CD8-positive, alpha-beta memory T cell (primary cell): ENCODE measurements around the gene LRP5. TPM values are rescaled to one million over a fixed set of nuclear protein-coding genes. Genes with fewer than 3 reads are reported as not detected.
A peak's percentile ranks its signal among the peaks of the same experiment; 100 is the strongest.
"Not testable (repeated sequence)": the region's sequence is repeated elsewhere in the genome, so short reads cannot be mapped to it uniquely, and the experiment has no call there.

Source experiments
- CTCF ChIA-PET: fragments of 350-600 bp; sonication (Branson Sonifier 250); formaldehyde crosslinking; loops from one replicate; lab custom pipeline; 2021; ENCODE audit warnings: antibody characterized with exemption; lab: Charles Lee
- POLR2A ChIA-PET: fragments of 350-600 bp; sonication (Branson Sonifier 250); formaldehyde crosslinking; loops from one replicate; lab custom pipeline; 2021; ENCODE audit warnings: antibody characterized with exemption; lab: Charles Lee
- DNase-seq, 5 donors: peaks; one replicate each; pipeline versions ENCODE4 v3.0.0 to v3.0.0-alpha.2; 2020 to 2022; ENCODE audit warnings: mixed read lengths in 1 of 5
- H3K27ac ChIP-seq: one replicate; pipeline ENCODE4 v1.7.0; 2013; ENCODE audit warnings: low read depth, mild to moderate bottlenecking, low read length, moderate library complexity
- H3K27me3 ChIP-seq: 2 replicates; pipeline ENCODE4 v1.7.0; 2013; ENCODE audit warnings: low read length, mild to moderate bottlenecking; ENCODE audit not compliant: insufficient read depth, poor library complexity, severe bottlenecking
- H3K36me3 ChIP-seq: 2 replicates; pipeline ENCODE4 v1.7.0; 2013; ENCODE audit warnings: mild to moderate bottlenecking, low read length, moderate library complexity; ENCODE audit not compliant: insufficient read depth
- H3K4me1 ChIP-seq: 2 replicates; pipeline ENCODE4 v1.7.0; 2013; ENCODE audit warnings: mild to moderate bottlenecking, low read length, moderate library complexity; ENCODE audit not compliant: insufficient read depth
- H3K4me3 ChIP-seq: 2 replicates; pipeline ENCODE4 v1.7.0; 2013; ENCODE audit warnings: mild to moderate bottlenecking, low read length
- H3K9me3 ChIP-seq: 2 replicates; pipeline ENCODE4 v1.7.0; 2013; ENCODE audit warnings: mild to moderate bottlenecking, low read length
- H3K27ac Mint-ChIP-seq, 8 donors: one replicate each; pipeline ENCODE4 v1.8.0; 2020 to 2021; ENCODE audit warnings: mixed read lengths in 8 of 8, mild to moderate bottlenecking in 6 of 8, inconsistent platforms in 3 of 8, moderate library complexity in 3 of 8
- H3K27me3 Mint-ChIP-seq, 2 donors: one replicate each; pipeline ENCODE4 v1.8.0; 2020 to 2021; ENCODE audit warnings: mixed read lengths in 2 of 2, mild to moderate bottlenecking in 1 of 2, moderate library complexity in 1 of 2
- H3K36me3 Mint-ChIP-seq, 3 donors: one replicate each; pipeline ENCODE4 v1.8.0; 2020 to 2021; ENCODE audit warnings: mixed read lengths in 3 of 3, inconsistent platforms in 1 of 3, mild to moderate bottlenecking in 1 of 3
- H3K4me1 Mint-ChIP-seq, 3 donors: one replicate each; pipeline ENCODE4 v1.8.0; 2020 to 2021; ENCODE audit warnings: mixed read lengths in 3 of 3, inconsistent platforms in 1 of 3, mild to moderate bottlenecking in 1 of 3
- H3K4me3 Mint-ChIP-seq, 7 donors: one replicate each; pipeline ENCODE4 v1.8.0; 2020 to 2021; ENCODE audit warnings: mixed read lengths in 7 of 7, mild to moderate bottlenecking in 6 of 7, moderate library complexity in 4 of 7, inconsistent platforms in 2 of 7
- H3K9me3 Mint-ChIP-seq, 5 donors: one replicate each; pipeline ENCODE4 v1.8.0; 2020 to 2022; ENCODE audit warnings: mixed read lengths in 5 of 5, mild to moderate bottlenecking in 3 of 5, moderate library complexity in 2 of 5, inconsistent platforms in 1 of 5
- polyA plus RNA-seq: library from polyadenylated mRNA; unstranded; fragments of 300-500 nt; fragmentation: Illumina TruSeq; gene quantifications from one replicate; pipeline ENCODE4 v1.2.3, GENCODE V29; 2021
- total RNA-seq, 2 experiments: library from RNA; stranded (reverse); gene quantifications; one replicate each; pipeline ENCODE4 v1.2.3, GENCODE V29; 2021

Gene LRP5
- total and polyA plus RNA-seq, 3 experiments from 2014 or later: 0.68 to 9.9 (median 7.5) TPM

- peak overlapping the region in 2 of 8 donors; percentile 1 to 78 for H3K27ac Mint-ChIP-seq
- Histone ChIP-seq H3K4me3 (no peak overlapping the region), H3K36me3 (no peaks in the 10 kb centered on the region), H3K27me3 (no peaks in the 10 kb centered on the region), H3K9me3 (no peaks in the 10 kb centered on the region), H3K4me1 (peaks cover 20% of the 10 kb centered on the region), H3K27ac (no peak overlapping the region)
- ChIA-PET POLR2A (no interaction called here), CTCF (interaction anchor here (1.5 to 4.5 kb wide), 2 partner anchors 17 to 23 kb away, joined by 6 to 19 read pairs; no protein-coding TSS in a partner anchor)
- no peaks in the 10 kb centered on the region for H3K9me3 Mint-ChIP-seq
- H3K4me3 Mint-ChIP-seq: peak overlapping the region in 2 of 7 donors; percentile 31 to 71
- H3K36me3 Mint-ChIP-seq: peaks cover 0 to 5% (median 2%) of the 10 kb centered on the region in 3 donors
- H3K4me1 Mint-ChIP-seq: peaks cover 22 to 32% (median 27%) of the 10 kb centered on the region in 3 donors
- H3K27me3 Mint-ChIP-seq: peaks cover 0 to 1% of the 10 kb centered on the region in 2 donors
- no peak for DNase-seq
Measured at GRCh38 chr11:68274306-68274705, 38.1 kb upstream of the LRP5 start.

- POLR2A ChIA-PET: no interaction called here
Measured at GRCh38 chr11:68275721-68276507, 36.5 kb upstream of the LRP5 start.

GRCh38 chr11:68276861-68277260 lies 35.5 kb upstream of the LRP5 start:
- H3K4me3 Mint-ChIP-seq: no peak overlapping the region
- H3K27ac ChIP-seq: no peak overlapping the region
- POLR2A ChIA-PET: no interaction called here
- no peaks in the 10 kb centered on the region for H3K9me3 ChIP-seq
- H3K4me3 ChIP-seq: no peak overlapping the region
- no peaks in the 10 kb centered on the region for H3K36me3 ChIP-seq
- H3K27me3 Mint-ChIP-seq: peaks cover 0 to 5% of the 10 kb centered on the region in 2 donors
- peaks cover 6% of the 10 kb centered on the region for H3K4me1 ChIP-seq
- no peaks in the 10 kb centered on the region for H3K9me3 Mint-ChIP-seq
- DNase-seq: peak in 1 of 5 donors; percentile 15
- peaks cover 0 to 4% (median 2%) of the 10 kb centered on the region in 3 donors for H3K36me3 Mint-ChIP-seq
- H3K27me3 ChIP-seq: no peaks in the 10 kb centered on the region
- CTCF ChIA-PET: no interaction called here
- peaks cover 9 to 12% (median 9%) of the 10 kb centered on the region in 3 donors for H3K4me1 Mint-ChIP-seq
- H3K27ac Mint-ChIP-seq: no peak overlapping the region

More at GRCh38 chr11:68275721-68276507, 36.5 kb upstream of the LRP5 start:
- H3K27me3 Mint-ChIP-seq: peaks cover 1 to 5% of the 10 kb centered on the region in 2 donors
- peaks cover 8% of the 10 kb centered on the region for H3K4me1 ChIP-seq
- no peak overlapping the region for H3K4me3 ChIP-seq
- H3K27ac ChIP-seq: no peak overlapping the region
- no peaks in the 10 kb centered on the region for H3K9me3 Mint-ChIP-seq
- CTCF ChIA-PET: no interaction called here
- no peaks in the 10 kb centered on the region for H3K9me3 ChIP-seq
- DNase-seq: peak in 1 of 5 donors; percentile 14
- no peak overlapping the region for H3K4me3 Mint-ChIP-seq
- H3K36me3 ChIP-seq: no peaks in the 10 kb centered on the region
- peaks cover 0 to 5% (median 2%) of the 10 kb centered on the region in 3 donors for H3K36me3 Mint-ChIP-seq
- H3K27ac Mint-ChIP-seq: no peak overlapping the region
- H3K27me3 ChIP-seq: no peaks in the 10 kb centered on the region
- peaks cover 9 to 16% (median 11%) of the 10 kb centered on the region in 3 donors for H3K4me1 Mint-ChIP-seq

GRCh38 chr11:68279676-68280075 lies 32.7 kb upstream of the LRP5 start:
- Mint-ChIP-seq H3K27ac (no peak overlapping the region), H3K4me1 (peaks cover 18 to 23% (median 18%) of the 10 kb centered on the region in 3 donors), H3K36me3 (peaks cover 0 to 2% (median 0%) of the 10 kb centered on the region in 3 donors), H3K9me3 (peaks cover 0 to 2% (median 0%) of the 10 kb centered on the region in 5 donors), H3K4me3 (no peak overlapping the region), H3K27me3 (peaks cover 2 to 9% of the 10 kb centered on the region in 2 donors)
- peak in 1 of 5 donors; percentile 3 for DNase-seq
- no peaks in the 10 kb centered on the region for H3K27me3 ChIP-seq
- H3K4me1 ChIP-seq: peaks cover 15% of the 10 kb centered on the region
- ChIA-PET CTCF (no interaction called here), POLR2A (no interaction called here)
- H3K9me3 ChIP-seq: no peaks in the 10 kb centered on the region
- no peaks in the 10 kb centered on the region for H3K36me3 ChIP-seq
- H3K27ac ChIP-seq: no peak overlapping the region
- H3K4me3 ChIP-seq: no peak overlapping the region

- Histone ChIP-seq H3K36me3 (no peaks in the 10 kb centered on the region), H3K4me3 (peak overlapping the region; percentile 29), H3K27me3 (no peaks in the 10 kb centered on the region), H3K27ac (no peak overlapping the region), H3K9me3 (no peaks in the 10 kb centered on the region), H3K4me1 (peaks cover 15% of the 10 kb centered on the region)
- peaks cover 18 to 23% (median 18%) of the 10 kb centered on the region in 3 donors for H3K4me1 Mint-ChIP-seq
- peak overlapping the region in 7 of 8 donors; percentile 2 to 76 (median 40) for H3K27ac Mint-ChIP-seq
- H3K4me3 Mint-ChIP-seq: peak overlapping the region in 6 of 7 donors; percentile 48 to 73 (median 65)
- peaks cover 0 to 2% (median 0%) of the 10 kb centered on the region in 5 donors for H3K9me3 Mint-ChIP-seq
- H3K36me3 Mint-ChIP-seq: peaks cover 0 to 2% (median 0%) of the 10 kb centered on the region in 3 donors
- H3K27me3 Mint-ChIP-seq: peaks cover 4 to 12% of the 10 kb centered on the region in 2 donors
- POLR2A ChIA-PET: interaction anchor here (1.0 kb wide), 1 partner anchor 10 kb away, joined by 4 read pairs; the partner anchor contains the start of gene C11orf24
- CTCF ChIA-PET: interaction anchor here (0.7 to 1.2 kb wide), 3 partner anchors 16 to 47 kb away, joined by 3 to 4 read pairs (median 3); no protein-coding TSS in a partner anchor
- DNase-seq: peak in 3 of 5 donors; percentile 3 to 38 (median 15)
Measured at GRCh38 chr11:68282141-68282860, 30.1 kb upstream of the LRP5 start.

GRCh38 chr11:68282861-68283230 lies 29.5 kb upstream of the LRP5 start:
- Mint-ChIP-seq H3K9me3 (peaks cover 0 to 2% (median 0%) of the 10 kb centered on the region in 5 donors), H3K36me3 (peaks cover 0 to 2% (median 0%) of the 10 kb centered on the region in 3 donors), H3K4me1 (peaks cover 18 to 23% (median 18%) of the 10 kb centered on the region in 3 donors), H3K27me3 (peaks cover 4 to 16% of the 10 kb centered on the region in 2 donors), H3K27ac (peak overlapping the region in 3 of 8 donors; percentile 8 to 58 (median 51)), H3K4me3 (peak overlapping the region in 6 of 7 donors; percentile 37 to 72 (median 63))
- H3K27me3 ChIP-seq: no peaks in the 10 kb centered on the region
- POLR2A ChIA-PET: interaction anchor here (1.0 kb wide), 1 partner anchor 11 kb away, joined by 4 read pairs; the partner anchor contains the start of gene C11orf24
- CTCF ChIA-PET: interaction anchor here (1.0 to 1.2 kb wide), 2 partner anchors 16 to 25 kb away, joined by 3 to 4 read pairs; no protein-coding TSS in a partner anchor
- no peaks in the 10 kb centered on the region for H3K9me3 ChIP-seq
- no peak overlapping the region for H3K4me3 ChIP-seq
- peak in 1 of 5 donors; percentile 40 for DNase-seq
- H3K27ac ChIP-seq: no peak overlapping the region
- peaks cover 15% of the 10 kb centered on the region for H3K4me1 ChIP-seq
- H3K36me3 ChIP-seq: no peaks in the 10 kb centered on the region

GRCh38 chr11:68284588-68284987 lies 27.8 kb upstream of the LRP5 start:
- Mint-ChIP-seq H3K27me3 (peaks cover 4 to 25% of the 10 kb centered on the region in 2 donors), H3K4me1 (peaks cover 18 to 23% (median 18%) of the 10 kb centered on the region in 3 donors)
- H3K36me3 ChIP-seq, H3K4me3 ChIP-seq, H3K9me3 Mint-ChIP-seq, H3K36me3 Mint-ChIP-seq, H3K9me3 ChIP-seq, H3K27me3 ChIP-seq, H3K4me3 Mint-ChIP-seq, H3K27ac Mint-ChIP-seq, H3K27ac ChIP-seq, POLR2A ChIA-PET: not testable (repeated sequence)
- CTCF ChIA-PET: interaction anchor here (1.0 to 1.2 kb wide), 2 partner anchors 13 to 27 kb away, joined by 3 read pairs; partner anchors contain the start of gene C11orf24
- peaks cover 15% of the 10 kb centered on the region for H3K4me1 ChIP-seq
- DNase-seq: peak in 1 of 5 donors; percentile 4
